OCI-LY7 (cell line): ENCODE data around the gene MIEN1. TPM values are rescaled to one million over a fixed set of nuclear protein-coding genes. Genes with fewer than 3 reads are reported as not detected.
A peak's percentile ranks its signal among the peaks of the same experiment; 100 is the strongest.

ENCODE experiments used
- BruUV-seq: library from RNA; stranded (reverse); fragments of 400-500 nt; replicated peaks from 2 replicates; lab custom pipeline; 2021; lab: Mats Ljungman, UMichigan
- CTCF ChIA-PET: fragments of 300-600 bp; sonication (Branson Sonifier 250); formaldehyde crosslinking; loops from one replicate; lab custom pipeline; 2022; ENCODE audit warnings: antibody characterized with exemption; ENCODE audit not compliant: unreplicated experiment; lab: Charles Lee
- POLR2A ChIA-PET: fragments of 300-600 bp; sonication (Branson Sonifier 250); formaldehyde crosslinking; loops from one replicate; lab custom pipeline; 2022; ENCODE audit warnings: antibody characterized with exemption; lab: Charles Lee
- DNase-seq: peaks from one replicate; pipeline ENCODE4 v3.0.0-alpha.2; 2015; ENCODE audit warnings: low spot score
- H2AFZ ChIP-seq: fragments of 200-600 bp; sonication (generic), shearing (Covaris generic); 2 replicates; pipeline ENCODE4 v1.6.1; 2014; ENCODE audit warnings: mild to moderate bottlenecking, antibody characterized with exemption, low read length, moderate library complexity
- H3K27ac ChIP-seq: fragments of 200-600 bp; sonication (generic); 2 replicates; pipeline ENCODE4 v1.5.1; 2014; ENCODE audit warnings: mixed run types, low read depth, mild to moderate bottlenecking, moderate library complexity, low read length, inconsistent platforms; ENCODE audit not compliant: poor library complexity, severe bottlenecking
- H3K36me3 ChIP-seq: fragments of 200-600 bp; sonication (generic); 2 replicates; pipeline ENCODE4 v1.6.1; 2014; ENCODE audit warnings: mild to moderate bottlenecking, antibody characterized with exemption, low read length, moderate library complexity, mixed read lengths; ENCODE audit not compliant: insufficient read depth
- H3K4me1 ChIP-seq: fragments of 200-600 bp; sonication (generic); 2 replicates; pipeline ENCODE4 v1.5.1; 2014; ENCODE audit warnings: mild to moderate bottlenecking, low read length; ENCODE audit not compliant: insufficient read depth, poor library complexity, severe bottlenecking
- H3K4me2 ChIP-seq: fragments of 200-600 bp; sonication (generic); 2 replicates; pipeline ENCODE4 v1.6.1; 2014; ENCODE audit warnings: mild to moderate bottlenecking, low read length
- H3K4me3 ChIP-seq: fragments of 200-600 bp; sonication (generic); 2 replicates; pipeline ENCODE4 v1.5.1; 2014; ENCODE audit warnings: mild to moderate bottlenecking, low read depth, low read length; ENCODE audit not compliant: poor library complexity, severe bottlenecking
- H3K79me2 ChIP-seq: fragments of 200-600 bp; sonication (generic); 2 replicates; pipeline ENCODE4 v1.6.1; 2016; ENCODE audit warnings: low read depth, mild to moderate bottlenecking, low read length, moderate library complexity, mixed read lengths; ENCODE audit not compliant: insufficient read depth
- H3K9me2 ChIP-seq: fragments of 200-600 bp; sonication (generic); 2 replicates; pipeline ENCODE4 v1.6.1; 2016; ENCODE audit warnings: mild to moderate bottlenecking, low read length, mixed read lengths; ENCODE audit not compliant: insufficient read depth
- H3K9me3 ChIP-seq: fragments of 200-600 bp; sonication (generic); 2 replicates; pipeline ENCODE4 v1.6.1; 2014; ENCODE audit warnings: mild to moderate bottlenecking, mixed run types, low read length, mixed read lengths
- H4K20me1 ChIP-seq: fragments of 200-600 bp; sonication (generic); 2 replicates; pipeline ENCODE4 v1.6.1; 2014; ENCODE audit warnings: mild to moderate bottlenecking, antibody characterized with exemption, low read length, moderate library complexity, mixed read lengths; ENCODE audit not compliant: insufficient read depth
- CTCF ChIP-seq: fragments of 200-600 bp; sonication (generic); conservative IDR thresholded peaks from 2 replicates; pipeline ENCODE4 v1.5.1; 2014; ENCODE audit warnings: mild to moderate bottlenecking, antibody characterized with exemption, low read length, moderate library complexity, mixed read lengths
- EZH2phosphoT487 ChIP-seq: fragments of 200-600 bp; sonication (generic); IDR thresholded peaks from 2 replicates; pipeline ENCODE4 v1.6.1; 2018; ENCODE audit warnings: low read depth, borderline replicate concordance, mild to moderate bottlenecking, mixed run types, antibody characterized with exemption, low read length, moderate library complexity, mixed read lengths
- intact Hi-C: fragments of 100-400 bp; cut with micrococcal nuclease; formaldehyde crosslinking; loops from one replicate; pipeline ENCODE4 v1.10.0; 2022; ENCODE audit not compliant: unreplicated experiment
- total RNA-seq, 2 experiments: library from RNA; depleted of rRNA in 1 of 2; stranded (reverse); fragments of >200 nt in 1 of 2; shearing (Covaris generic) in 1 of 2; gene quantifications; 2 replicates each; pipeline ENCODE4 v1.2.3, GENCODE V29; 2014 to 2022

Gene MIEN1
- total RNA-seq, 2 experiments from 2014 or later: 55.4 to 89.9 TPM

GRCh38 chr17:39746145-39746461 is 15.8 kb upstream of the MIEN1 start:
- no peak for DNase-seq
- Histone ChIP-seq H3K27ac (no peak overlapping the region), H3K9me3 (no peaks in the 10 kb centered on the region), H4K20me1 (no peaks in the 10 kb centered on the region), H3K4me1 (no peaks in the 10 kb centered on the region), H3K79me2 (no peaks in the 10 kb centered on the region), H3K36me3 (no peaks in the 10 kb centered on the region), H3K4me2 (no peak overlapping the region), H3K4me3 (no peak overlapping the region), H2AFZ (no peak overlapping the region), H3K9me2 (no peaks in the 10 kb centered on the region)
- TF ChIP-seq EZH2phosphoT487 (no peak), CTCF (no peak)
- intact Hi-C loops: no loop called here
- CTCF ChIA-PET: no interaction called here
- BruUV-seq: no TSS peak
- POLR2A ChIA-PET: no interaction called here

GRCh38 chr17:39745335-39746144 is 15.2 kb upstream of the MIEN1 start:
- Histone ChIP-seq H3K27ac (no peak overlapping the region), H4K20me1 (no peaks in the 10 kb centered on the region), H3K4me2 (no peak overlapping the region), H3K9me2 (no peaks in the 10 kb centered on the region), H3K9me3 (no peaks in the 10 kb centered on the region), H3K4me1 (peaks cover 3% of the 10 kb centered on the region), H3K4me3 (no peak overlapping the region), H2AFZ (no peak overlapping the region), H3K36me3 (no peaks in the 10 kb centered on the region), H3K79me2 (no peaks in the 10 kb centered on the region)
- CTCF ChIA-PET: interaction anchor here (0.6 kb wide), 1 partner anchor 32 kb away, joined by 3 read pairs; no protein-coding TSS in a partner anchor
- POLR2A ChIA-PET: no interaction called here
- BruUV-seq: no TSS peak
- no peak for DNase-seq
- intact Hi-C loops: no loop called here
- no peak for TF ChIP-seq EZH2phosphoT487

GRCh38 chr17:39744836-39745215 is 14.5 kb upstream of the MIEN1 start:
- BruUV-seq: no TSS peak

More at GRCh38 chr17:39744836-39745215, 14.5 kb upstream of the MIEN1 start:
- ChIA-PET CTCF (interaction anchor here (0.6 kb wide), 1 partner anchor 33 kb away, joined by 3 read pairs; no protein-coding TSS in a partner anchor), POLR2A (no interaction called here)
- TF ChIP-seq CTCF (0 out of 2 replicates have a peak, but pooled peaks have one; percentile 18), EZH2phosphoT487 (no peak)
- H3K4me1 ChIP-seq: peaks cover 10% of the 10 kb centered on the region
- no peaks in the 10 kb centered on the region for H3K9me3 ChIP-seq
- no peak overlapping the region for H3K27ac ChIP-seq
- H3K36me3 ChIP-seq: no peaks in the 10 kb centered on the region
- H4K20me1 ChIP-seq: no peaks in the 10 kb centered on the region
- H3K4me2 ChIP-seq: no peak overlapping the region
- intact Hi-C loops: no loop called here
- no peaks in the 10 kb centered on the region for H3K79me2 ChIP-seq
- no peaks in the 10 kb centered on the region for H3K9me2 ChIP-seq
- H2AFZ ChIP-seq: no peak overlapping the region
- H3K4me3 ChIP-seq: no peak overlapping the region
- DNase-seq: no peak
